GM19193 (cell line): ENCODE data around the gene FBXO36.

Experiments
- POLR2A ChIP-seq: IDR thresholded peaks from 4 replicates; pipeline ENCODE4 v1.6.1; 2011; ENCODE audit not compliant: insufficient read depth, insufficient read length; ENCODE audit errors: extremely low read depth

FBXO36 gene

DNA sequence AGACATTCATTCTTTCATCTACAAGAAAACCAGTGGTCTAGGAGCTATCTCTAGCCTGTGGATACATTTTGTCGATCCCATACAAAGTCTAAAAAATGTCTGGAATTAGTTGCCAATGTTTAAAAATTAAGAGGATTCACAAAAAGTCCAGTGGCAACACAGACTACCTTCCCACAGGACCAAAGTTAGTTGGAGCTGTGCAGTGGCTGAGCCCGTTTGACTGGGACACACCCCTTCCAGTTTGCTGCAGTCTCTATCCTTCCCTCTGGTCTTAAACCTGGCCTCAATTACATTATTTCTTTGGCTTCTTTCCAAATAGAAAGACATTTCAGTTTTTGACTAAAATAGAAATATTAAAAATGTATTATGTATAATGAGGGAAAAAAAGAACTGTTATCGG is 127.8 kb downstream of the FBXO36 start:
- TF ChIP-seq POLR2A = no peak

DNA sequence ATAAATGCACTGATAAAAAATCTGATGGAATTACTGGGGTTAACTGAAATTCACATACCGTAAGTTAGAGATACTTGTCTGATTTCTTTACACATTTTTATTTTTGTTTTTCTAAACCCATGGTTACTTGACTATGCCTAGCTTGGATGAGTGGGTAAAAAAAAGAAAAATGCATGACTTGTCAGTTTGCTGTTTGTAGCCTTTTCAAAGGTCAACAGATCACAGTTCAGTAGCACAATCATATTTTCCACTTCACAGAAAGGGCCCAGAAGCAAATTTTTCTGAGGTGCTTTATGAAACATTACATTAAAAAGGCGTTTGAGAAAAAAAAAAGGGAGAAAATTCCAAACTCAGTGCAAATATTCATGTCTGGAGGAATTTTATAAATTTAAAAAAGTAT is 130.0 kb downstream of the FBXO36 start:
- no peak for TF ChIP-seq POLR2A

DNA sequence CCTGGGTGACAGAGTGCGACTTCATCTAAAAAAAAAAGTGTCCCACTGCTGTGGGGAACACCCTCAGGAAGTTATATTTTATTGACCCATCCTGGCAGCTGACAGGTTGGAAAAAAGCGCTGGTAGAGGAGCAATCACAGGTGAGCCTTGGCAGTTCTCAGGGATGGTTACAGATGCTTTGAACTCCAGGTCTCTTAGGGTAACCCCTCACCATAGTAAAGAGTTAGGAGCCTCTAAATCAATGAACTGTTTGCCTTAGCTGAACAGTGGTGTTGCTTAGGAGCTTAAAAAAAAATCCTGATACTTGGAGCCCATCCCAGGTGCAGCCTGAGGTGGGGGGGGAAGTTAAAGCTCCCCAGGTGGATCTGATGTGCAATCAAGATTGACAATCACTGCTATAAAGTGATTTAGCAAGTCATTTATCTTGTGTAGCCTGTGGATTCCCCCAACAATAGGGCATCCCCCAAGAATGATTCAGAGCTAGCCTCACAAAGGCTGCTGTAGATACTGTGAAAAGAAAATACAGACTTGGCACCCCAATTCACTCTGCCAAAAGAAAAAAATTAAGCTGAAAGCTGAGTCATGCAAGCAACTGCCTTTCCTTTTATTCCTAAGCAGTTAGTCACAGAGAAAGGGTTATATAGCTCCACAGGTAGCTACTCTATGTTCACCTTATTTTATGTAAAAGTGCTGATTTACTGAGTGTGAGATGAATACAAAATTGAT is 131.6 kb downstream of the FBXO36 start:
- TF ChIP-seq POLR2A = no peak

DNA sequence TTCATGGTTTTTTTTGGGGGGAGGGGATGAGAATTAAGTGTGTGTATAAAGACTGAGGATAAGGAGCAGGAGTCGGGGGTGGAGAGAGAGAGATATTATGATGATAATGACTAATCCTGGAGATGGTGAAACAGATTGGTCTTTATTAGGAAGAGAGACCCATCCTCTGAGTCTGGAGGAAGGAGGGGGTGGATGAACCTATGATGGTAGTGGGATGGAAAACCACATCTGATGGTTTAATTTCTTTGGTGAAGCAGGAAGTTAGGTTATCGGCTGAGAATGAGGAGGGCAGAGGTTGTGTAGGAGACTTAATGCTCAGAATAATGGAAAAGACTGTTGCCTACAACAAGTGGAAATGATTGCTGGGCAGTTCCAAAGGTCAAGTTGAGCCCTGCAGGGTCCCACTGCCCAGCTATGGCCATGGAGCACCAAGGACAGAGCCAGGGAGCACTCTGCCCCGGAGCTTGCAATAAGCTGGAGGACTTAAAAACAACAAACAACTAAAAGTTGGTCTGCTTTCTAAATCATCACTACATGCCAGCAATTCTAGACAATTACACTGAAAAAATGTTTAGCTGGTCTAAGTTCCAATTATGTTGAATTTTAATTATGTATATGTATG is 138.5 kb downstream of the FBXO36 start:
- no peak for TF ChIP-seq POLR2A
